Neutrophil (primary cell): ENCODE measurements around the gene ANKRD45.
"Not testable (repeated sequence)": the region's sequence is repeated elsewhere in the genome, so short reads cannot be mapped to it uniquely, and the experiment has no call there.

Experiments used
- H3K27ac ChIP-seq: fragments of 200-600 bp; sonication (generic); 2 replicates; pipeline ENCODE4 v1.5.1; 2016; ENCODE audit warnings: mild to moderate bottlenecking, moderate library complexity
- H3K27me3 ChIP-seq: fragments of 200-600 bp; sonication (generic); 2 replicates; pipeline ENCODE4 v1.6.0; 2016; ENCODE audit warnings: mild to moderate bottlenecking
- H3K36me3 ChIP-seq: fragments of 200-600 bp; sonication (generic); 2 replicates; pipeline ENCODE4 v1.5.1; 2017
- H3K4me1 ChIP-seq, 2 experiments: fragments of 200-600 bp in 1 of 2; sonication (generic) in 1 of 2; 1 replicate in 1 of 2; 2 replicates in 1 of 2; pipeline versions ENCODE4 v1.5.1 to v1.6.1; 2013 to 2016; ENCODE audit warnings: low read depth in 1 of 2, low read length in 1 of 2, mild to moderate bottlenecking in 1 of 2, moderate library complexity in 1 of 2; ENCODE audit not compliant: control insufficient read depth in 1 of 2, insufficient read depth in 1 of 2
- H3K4me3 ChIP-seq, 2 experiments: fragments of 200-600 bp in 1 of 2; sonication (generic) in 1 of 2; 1 replicate in 1 of 2; 2 replicates in 1 of 2; pipeline ENCODE4 v1.5.1; 2013 to 2016; ENCODE audit warnings: low read depth in 1 of 2, low read length in 1 of 2, mild to moderate bottlenecking in 1 of 2, moderate library complexity in 1 of 2
- H3K9me3 ChIP-seq: fragments of 200-600 bp; sonication (generic); 2 replicates; pipeline ENCODE4 v1.5.1; 2016
- CTCF ChIP-seq: fragments of 200-600 bp; sonication (generic); IDR thresholded peaks from 2 replicates; pipeline ENCODE4 v1.5.1; 2016; ENCODE audit warnings: antibody characterized with exemption

The ANKRD45 gene

DNA sequence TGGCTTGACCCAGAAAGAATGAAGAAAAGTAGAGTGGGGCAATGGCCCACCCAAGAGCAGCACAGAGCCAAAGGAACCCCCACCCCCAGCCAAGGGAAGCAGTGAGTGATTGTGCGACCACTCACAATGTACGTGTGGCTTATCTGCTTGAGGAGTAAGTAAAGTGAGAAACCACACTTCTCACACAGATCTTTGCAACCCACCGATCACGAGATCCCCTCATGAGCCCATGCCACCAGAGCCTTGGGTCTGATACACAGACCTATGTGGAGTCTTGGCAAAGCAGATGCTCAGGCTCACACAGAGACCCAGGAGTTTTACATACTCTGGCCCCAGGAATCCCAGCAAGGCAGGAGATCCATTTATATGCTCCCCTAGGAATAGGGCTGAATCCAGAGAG, 52.8 kb downstream of the ANKRD45 start:
- no peaks in the 10 kb centered on the region for H3K9me3 ChIP-seq
- H3K27me3 ChIP-seq: no peaks in the 10 kb centered on the region
- no peak overlapping the region for H3K27ac ChIP-seq
- no peaks in the 10 kb centered on the region for H3K36me3 ChIP-seq
- TF ChIP-seq CTCF: no peak
- no peaks in the 10 kb centered on the region for H3K4me1 ChIP-seq
- no peak overlapping the region for H3K4me3 ChIP-seq

GRCh38 chr1:173613086-173613485, 56.6 kb downstream of the ANKRD45 start:
- H3K4me3 ChIP-seq, H3K27me3 ChIP-seq, H3K4me1 ChIP-seq, H3K9me3 ChIP-seq, H3K27ac ChIP-seq, H3K36me3 ChIP-seq: not testable (repeated sequence)

DNA sequence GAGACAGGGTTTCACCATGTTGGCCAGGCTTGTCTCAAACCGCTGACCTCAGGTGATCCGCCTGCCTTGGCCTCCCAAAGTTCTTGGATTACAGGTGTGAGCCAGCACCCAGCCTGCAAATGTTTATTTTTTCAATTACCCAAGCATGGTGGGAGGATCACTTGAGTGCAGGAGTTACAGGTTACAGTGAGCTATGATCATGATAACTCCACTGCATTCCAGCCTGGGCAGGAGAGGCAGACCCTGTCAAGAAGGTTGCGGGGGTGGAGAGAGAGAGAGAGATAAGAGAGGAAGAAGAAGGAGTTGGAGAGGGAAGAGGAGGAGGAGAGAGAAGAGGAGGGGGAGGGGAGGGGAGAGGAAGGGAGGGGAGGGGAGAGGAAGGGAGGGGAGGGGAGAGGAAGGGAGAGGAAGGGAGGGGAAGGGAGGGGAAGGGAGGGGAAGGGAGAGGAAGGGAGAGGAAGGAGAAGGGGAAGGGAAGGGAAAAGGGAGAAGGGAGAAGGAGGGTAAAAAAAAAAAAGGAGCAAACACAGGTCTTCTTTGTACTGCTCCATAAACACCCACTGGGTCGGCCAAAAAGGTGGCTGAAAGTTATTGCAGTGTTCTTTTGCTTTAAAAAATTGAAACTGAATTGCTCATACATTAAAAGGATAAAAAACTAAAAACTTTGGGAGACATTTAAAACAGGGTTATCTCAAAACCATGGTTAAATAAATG, 61.0 kb downstream of the ANKRD45 start:
- no peak for TF ChIP-seq CTCF
- Histone ChIP-seq H3K4me3 (no peak overlapping the region), H3K27ac (no peak overlapping the region)

GRCh38 chr1:173603056-173603591, 66.5 kb downstream of the ANKRD45 start, which contains the start of gene SLC9C2:
Gene SLC9C2, minus strand, starts transcription at chr1:173603072. Its CDS starts 1,296 bp downstream, at chr1:173601776.
- Histone ChIP-seq H3K27me3 (no peaks in the 10 kb centered on the region), H3K4me1 (no peaks in the 10 kb centered on the region), H3K9me3 (no peaks in the 10 kb centered on the region), H3K4me3 (no peak within 1 kb of the TSS), H3K27ac (no peak within 1 kb of the TSS), H3K36me3 (no peaks in the 10 kb centered on the region)
- no peak for TF ChIP-seq CTCF

More for the DNA sequence above, 61.0 kb downstream of the ANKRD45 start:
- H3K4me1 ChIP-seq: no peaks in the 10 kb centered on the region
- H3K27me3 ChIP-seq: no peaks in the 10 kb centered on the region
- no peaks in the 10 kb centered on the region for H3K36me3 ChIP-seq
- no peaks in the 10 kb centered on the region for H3K9me3 ChIP-seq

GRCh38 chr1:173601588-173601987, 68.1 kb downstream of the ANKRD45 start:
- H3K9me3 ChIP-seq: no peaks in the 10 kb centered on the region
- no peaks in the 10 kb centered on the region for H3K27me3 ChIP-seq
- no peaks in the 10 kb centered on the region for H3K4me1 ChIP-seq
- no peak for TF ChIP-seq CTCF
- H3K27ac ChIP-seq: no peak overlapping the region
- no peak overlapping the region for H3K4me3 ChIP-seq
- no peaks in the 10 kb centered on the region for H3K36me3 ChIP-seq

DNA sequence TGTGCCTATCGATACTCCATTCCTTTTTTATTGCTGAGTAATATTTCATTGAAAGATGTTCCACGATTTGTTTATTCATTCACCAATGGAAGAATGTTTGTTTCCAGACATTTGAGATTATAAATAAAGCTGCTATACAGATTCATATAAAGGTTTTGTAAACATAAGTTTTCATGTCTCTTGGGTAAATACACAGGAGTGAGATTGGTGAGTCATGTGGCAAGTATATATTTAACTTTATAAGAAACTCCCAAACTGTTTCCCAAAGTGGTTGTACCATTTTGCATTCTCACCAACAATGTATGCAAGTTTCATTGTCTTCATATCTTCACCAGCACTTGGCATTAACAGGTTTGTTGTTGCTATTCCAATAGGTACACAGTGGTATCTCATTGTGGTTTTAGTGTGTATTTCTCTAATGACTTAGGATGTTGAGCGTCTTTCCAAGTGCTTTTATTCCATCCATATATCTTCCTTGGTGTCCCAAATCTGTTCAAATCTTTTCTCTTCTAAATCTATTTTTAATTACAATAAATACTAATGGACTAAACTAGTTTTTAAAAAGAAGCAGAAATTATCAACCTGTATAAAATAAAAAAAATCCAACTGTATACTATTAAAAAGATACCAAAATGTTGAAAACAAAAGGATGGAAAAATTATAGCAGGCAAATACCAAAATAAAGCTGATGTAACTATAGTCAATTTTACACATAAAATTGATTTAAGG, 73.4 kb downstream of the ANKRD45 start:
- H3K36me3 ChIP-seq: no peaks in the 10 kb centered on the region
- no peaks in the 10 kb centered on the region for H3K9me3 ChIP-seq
- H3K27me3 ChIP-seq: no peaks in the 10 kb centered on the region
- no peak for TF ChIP-seq CTCF
- H3K27ac ChIP-seq: no peak overlapping the region
- no peak overlapping the region for H3K4me3 ChIP-seq
- H3K4me1 ChIP-seq: no peaks in the 10 kb centered on the region

DNA sequence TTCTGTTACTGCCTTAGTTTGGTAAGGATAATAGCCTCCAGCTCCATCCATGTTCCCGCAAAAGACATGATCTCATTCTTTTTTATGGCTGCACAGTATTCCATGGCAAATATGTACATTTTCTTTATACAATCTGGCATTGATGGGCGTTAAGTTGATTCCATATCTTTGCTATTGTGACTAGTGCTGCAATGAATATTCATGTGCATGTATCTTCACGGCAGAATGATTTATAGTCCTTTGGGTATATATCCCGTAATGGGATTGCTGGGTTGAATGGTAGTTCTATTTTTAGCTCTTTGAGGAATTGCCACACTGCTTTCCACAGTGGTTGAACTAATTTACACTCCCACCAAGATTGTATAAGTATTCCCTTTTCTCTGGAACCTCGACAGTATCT, 78.5 kb downstream of the ANKRD45 start:
- H3K27me3 ChIP-seq, H3K4me1 ChIP-seq, H3K4me3 ChIP-seq, H3K36me3 ChIP-seq, H3K9me3 ChIP-seq, H3K27ac ChIP-seq: not testable (repeated sequence)
